Adrenal gland (tissue), 12 donors: Measurements from ENCODE around the gene ITGBL1. TPM values are rescaled to one million over a fixed set of nuclear protein-coding genes. Genes with fewer than 3 reads are reported as not detected.

Source experiments
- DNase-seq, 7 donors: peaks; one replicate each; pipeline ENCODE4 v3.0.0-alpha.2; 2019 to 2020
- H3K27ac ChIP-seq, 5 donors: fragments of 200-600 bp; sonication (generic) in 4 of 5; 1 replicate in 3 of 5; 2 replicates in 2 of 5; pipeline versions ENCODE4 v1.5.1 to v1.8.0; 2016 to 2020; ENCODE audit warnings: mild to moderate bottlenecking in 1 of 5
- H3K27me3 ChIP-seq: fragments of 200-600 bp; 2 replicates; pipeline ENCODE4 v1.8.0; 2021
- H3K36me3 ChIP-seq, 2 donors: fragments of 200-600 bp; replicated peaks in 1 of 2; 1 replicate in 1 of 2; 2 replicates in 1 of 2; pipeline versions ENCODE4 v1.5.1 to v1.8.0; 2018 to 2022
- H3K4me1 ChIP-seq, 2 donors: fragments of 200-600 bp; replicated peaks in 1 of 2; 1 replicate in 1 of 2; 2 replicates in 1 of 2; pipeline versions ENCODE4 v1.5.1 to v1.8.0; 2018 to 2021
- H3K4me3 ChIP-seq, 4 donors: fragments of 200-600 bp; sonication (generic) in 3 of 4; one replicate each; pipeline ENCODE4 v1.5.1; 2016 to 2018
- H3K9me3 ChIP-seq, 3 donors: fragments of 200-600 bp; sonication (generic) in 1 of 3; replicated peaks in 1 of 3; 1 replicate in 2 of 3; 2 replicates in 1 of 3; pipeline versions ENCODE4 v1.5.1 to v1.8.0; 2016 to 2021
- CTCF ChIP-seq, 6 experiments: fragments of 450-650 bp in 4 of 6; fragments of 200-600 bp in 2 of 6; sonication (generic) in 1 of 6; IDR thresholded peaks; 1 replicate in 5 of 6; 2 replicates in 1 of 6; pipeline versions ENCODE4 v1.5.1 to v1.8.0; 2016 to 2021; ENCODE audit warnings: antibody characterized with exemption in 6 of 6, mild to moderate bottlenecking in 2 of 6, moderate library complexity in 1 of 6
- POLR2A ChIP-seq, 2 donors: fragments of 450-650 bp; IDR thresholded peaks; one replicate each; pipeline ENCODE4 v1.6.1; 2017; ENCODE audit warnings: antibody characterized with exemption in 2 of 2, mild to moderate bottlenecking in 2 of 2, moderate library complexity in 1 of 2
- WGBS, 4 donors: extraction: QIAGEN DNeasy Blood & Tissue Kit in 2 of 4; methylation state at CpG; one replicate each; pipeline versions ENCODE4 v1.1.5 to v1.1.7; 2013 to 2017; 5-methylcytosine and 5-hydroxymethylcytosine counted together
- intact Hi-C, 2 donors: fragments of 100-400 bp; cut with DNase I; formaldehyde crosslinking; loops; one replicate each; pipeline versions ENCODE4 v1.14.1 to v1.15.0; 2022 to 2023
- polyA plus RNA-seq, 3 donors: library from polyadenylated mRNA; stranded (reverse); fragments of 200-250 nt in 2 of 3; fragments of 350-450 nt in 1 of 3; fragmentation: Illumina TruSeq in 1 of 3; extraction: RNeasy Lipid Tissue Mini Kit (QIAGEN cat#74804) in 1 of 3; gene quantifications; one replicate each; pipeline ENCODE4 v1.2.3, GENCODE V29; 2013 to 2014
- total RNA-seq, 9 donors: library from RNA; depleted of rRNA in 4 of 9; stranded (reverse); fragments of >200 nt in 4 of 9; fragments of 120-200 nt in 1 of 9; fragmentation: NEBNext Ultra II Directional in 1 of 9; extraction: Animal tissue kit (Norgen Biotek cat#: 25700) in 1 of 9; gene quantifications; one replicate each; pipeline versions ENCODE4 v1.1.0 to v1.2.4, GENCODE V29; 2013 to 2023
- donor health status: healthy with polysubstance abuse.
- donor health status: Bipolar disorder and iron deficiency.
- donor health status: DM: yes; HTN: yes; CAD: no.
- donor health status: DM: no; HTN: no; CAD: no.
- donor health status: DM: no; HTN: no; CAD: no.
- donor health status: DM: yes; HTN: yes; CAD: no.

Gene ITGBL1
- total and polyA plus RNA-seq, 12 donors = 1.4 to 8.3 (median 4.8) TPM

DNA sequence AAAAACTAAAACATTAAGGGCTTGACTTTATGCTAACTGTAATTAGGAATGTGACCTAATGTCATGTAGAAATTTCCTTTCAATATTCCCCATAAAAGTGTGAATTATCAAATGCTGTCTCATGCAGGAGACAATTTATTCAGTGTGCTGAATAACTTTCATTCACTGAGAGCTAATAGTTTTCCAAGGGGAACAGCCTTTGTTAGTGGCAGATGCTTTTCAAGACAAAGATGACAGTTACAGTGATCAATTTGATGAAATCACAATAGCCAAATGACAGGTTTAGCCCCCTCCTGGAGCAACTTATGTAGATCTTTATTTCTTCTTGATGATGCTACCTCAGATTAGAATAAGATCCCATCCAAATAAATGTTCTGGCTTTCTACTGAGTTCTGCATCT is 275.5 kb downstream of the ITGBL1 start:
- no peak for DNase-seq
- Histone ChIP-seq H3K4me1 (no peaks in the 10 kb centered on the region), H3K9me3 (no peaks in the 10 kb centered on the region), H3K27me3 (no peaks in the 10 kb centered on the region), H3K36me3 (no peaks in the 10 kb centered on the region), H3K27ac (no peak overlapping the region), H3K4me3 (no peak overlapping the region)
- TF ChIP-seq CTCF (IDR thresholded peaks at IDR 0.05) = no peak
- TF ChIP-seq POLR2A (IDR thresholded peaks at IDR 0.05) = no peak
- intact Hi-C loops = no loop called here

DNA sequence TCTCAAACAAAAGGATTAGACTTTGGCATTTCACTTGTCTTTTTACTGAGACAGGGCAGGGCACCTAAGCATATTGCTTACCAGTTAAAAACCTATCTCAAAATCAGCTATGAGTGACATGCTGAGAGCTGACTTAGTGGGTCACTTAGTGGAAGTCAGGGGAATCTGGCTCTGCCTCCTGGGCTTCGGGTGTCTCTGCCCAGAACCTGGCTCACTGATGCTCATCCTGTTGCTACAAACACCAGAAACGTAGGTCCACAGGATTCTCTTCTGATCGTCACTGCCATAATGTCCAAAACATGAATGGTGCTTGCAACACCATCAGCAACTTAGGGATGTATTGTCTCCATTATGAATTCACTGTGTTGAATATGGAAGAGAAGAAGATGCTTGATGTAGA is 276.1 kb downstream of the ITGBL1 start:
- no peak overlapping the region for H3K4me3 ChIP-seq
- no peaks in the 10 kb centered on the region for H3K4me1 ChIP-seq
- H3K27me3 ChIP-seq = no peaks in the 10 kb centered on the region
- no peak for DNase-seq
- no peaks in the 10 kb centered on the region for H3K9me3 ChIP-seq
- H3K27ac ChIP-seq = no peak overlapping the region
- no peaks in the 10 kb centered on the region for H3K36me3 ChIP-seq
- 71 to 80% (median 75%) methylated on average over 3 of the region's 3 CpGs for WGBS, 4 donors
- intact Hi-C loops = no loop called here
- TF ChIP-seq POLR2A (IDR thresholded peaks at IDR 0.05) (no peak), CTCF (IDR thresholded peaks at IDR 0.05) (no peak)

GRCh38 chr13:101730420-101731000 is 278.0 kb downstream of the ITGBL1 start:
- H3K27me3 ChIP-seq = no peaks in the 10 kb centered on the region
- 79 to 91% (median 84%) methylated on average over 3 of the region's 3 CpGs for WGBS, 4 donors
- intact Hi-C loops = no loop called here
- H3K9me3 ChIP-seq = no peaks in the 10 kb centered on the region
- TF ChIP-seq CTCF (IDR thresholded peaks at IDR 0.05) (no peak), POLR2A (IDR thresholded peaks at IDR 0.05) (no peak)
- no peaks in the 10 kb centered on the region for H3K36me3 ChIP-seq
- no peak for DNase-seq
- no peak overlapping the region for H3K4me3 ChIP-seq
- no peak overlapping the region for H3K27ac ChIP-seq
- no peaks in the 10 kb centered on the region for H3K4me1 ChIP-seq

DNA sequence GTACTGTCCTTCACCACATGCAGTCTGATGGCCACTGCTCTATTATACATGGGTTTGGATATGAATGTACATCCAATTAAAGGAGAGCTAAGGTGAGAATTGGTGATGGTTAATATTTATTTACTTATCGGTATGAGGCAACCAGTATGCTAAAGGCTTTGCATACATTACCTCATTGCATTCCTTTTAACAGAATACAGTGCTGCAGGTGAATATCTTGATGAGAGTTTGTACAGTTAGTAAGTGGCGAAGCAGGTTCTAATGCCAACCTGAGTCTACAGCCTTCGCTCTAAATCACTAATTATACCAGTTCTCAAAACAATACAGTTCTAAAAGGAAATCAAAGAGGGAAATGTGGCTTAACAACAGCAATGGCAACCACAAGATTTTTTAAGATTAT is 284.1 kb downstream of the ITGBL1 start:
- H3K4me1 ChIP-seq = no peaks in the 10 kb centered on the region
- intact Hi-C loops = no loop called here
- H3K9me3 ChIP-seq = no peaks in the 10 kb centered on the region
- no peaks in the 10 kb centered on the region for H3K36me3 ChIP-seq
- DNase-seq = no peak
- TF ChIP-seq POLR2A (IDR thresholded peaks at IDR 0.05) (no peak), CTCF (IDR thresholded peaks at IDR 0.05) (no peak)
- WGBS, 4 donors = 61 to 64% (median 64%) methylated on average over 3 of the region's 3 CpGs
- no peaks in the 10 kb centered on the region for H3K27me3 ChIP-seq
- H3K4me3 ChIP-seq = no peak overlapping the region
- no peak overlapping the region for H3K27ac ChIP-seq
